Muscle layer of duodenum (tissue), 2 donors: ENCODE measurements around the gene FUT6.

Source experiments
- H3K27ac ChIP-seq: one replicate; pipeline ENCODE4 v1.7.0; 2013; ENCODE audit warnings: mild to moderate bottlenecking, low read length
- H3K27me3 ChIP-seq: one replicate; pipeline ENCODE4 v1.7.0; 2013; ENCODE audit warnings: low read depth, mild to moderate bottlenecking, control low read depth, low read length
- H3K36me3 ChIP-seq, 2 donors: one replicate each; pipeline ENCODE4 v1.7.0; 2013; ENCODE audit warnings: low read length in 2 of 2, control low read depth in 1 of 2, mild to moderate bottlenecking in 1 of 2; ENCODE audit not compliant: insufficient read depth in 2 of 2, control insufficient read depth in 1 of 2
- H3K4me1 ChIP-seq, 2 donors: one replicate each; pipeline ENCODE4 v1.7.0; 2013; ENCODE audit warnings: low read length in 2 of 2, mild to moderate bottlenecking in 2 of 2, control low read depth in 1 of 2, moderate library complexity in 1 of 2; ENCODE audit not compliant: insufficient read depth in 2 of 2, control insufficient read depth in 1 of 2
- H3K4me3 ChIP-seq, 2 donors: one replicate each; pipeline ENCODE4 v1.7.0; 2013; ENCODE audit warnings: low read length in 2 of 2, low read depth in 1 of 2, mild to moderate bottlenecking in 1 of 2
- H3K9me3 ChIP-seq, 2 donors: one replicate each; pipeline ENCODE4 v1.7.0; 2013; ENCODE audit warnings: low read length in 2 of 2, control low read depth in 1 of 2, mild to moderate bottlenecking in 1 of 2; ENCODE audit not compliant: control insufficient read depth in 1 of 2
- donor health status: healthy.

FUT6 gene

DNA sequence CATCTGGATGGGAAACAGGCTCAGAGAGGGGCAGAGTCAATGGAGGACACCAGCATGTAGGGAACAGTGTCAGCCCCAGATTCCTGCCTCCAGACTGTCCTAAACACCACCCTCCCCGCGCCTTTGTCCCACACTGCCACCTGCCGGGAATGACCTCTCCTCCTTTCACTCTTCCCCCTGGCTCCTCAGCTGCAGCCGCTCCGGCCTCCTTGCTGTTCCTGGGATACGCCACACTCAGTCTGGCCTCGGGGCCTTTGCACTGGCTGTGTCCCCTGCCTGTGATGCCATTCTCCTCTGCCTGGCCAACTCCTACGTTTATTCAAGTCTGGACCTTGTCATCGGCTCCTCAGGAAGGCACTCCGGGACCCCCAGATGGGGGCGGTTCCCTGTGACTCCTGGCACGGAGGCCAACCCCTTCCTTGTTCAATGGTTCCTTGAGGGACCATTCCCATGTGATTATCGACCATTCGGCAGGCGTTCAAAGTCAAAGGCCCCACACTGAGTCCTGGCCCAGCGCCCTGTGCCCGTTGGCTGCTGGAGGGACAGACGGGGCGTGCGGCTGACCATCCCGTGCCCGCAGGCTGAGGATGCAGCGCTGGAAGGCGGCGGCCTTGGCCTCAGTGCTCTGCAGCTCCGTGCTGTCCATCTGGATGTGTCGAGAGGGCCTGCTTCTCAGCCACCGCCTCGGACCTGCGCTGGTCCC, 15.8 kb downstream of the FUT6 start:
- H3K36me3 ChIP-seq: no peaks in the 10 kb centered on the region
- H3K27me3 ChIP-seq: no peaks in the 10 kb centered on the region
- H3K4me1 ChIP-seq: peaks cover 0 to 25% of the 10 kb centered on the region in 2 donors
- no peaks in the 10 kb centered on the region for H3K9me3 ChIP-seq
- no peak overlapping the region for H3K27ac ChIP-seq
- no peak overlapping the region for H3K4me3 ChIP-seq

DNA sequence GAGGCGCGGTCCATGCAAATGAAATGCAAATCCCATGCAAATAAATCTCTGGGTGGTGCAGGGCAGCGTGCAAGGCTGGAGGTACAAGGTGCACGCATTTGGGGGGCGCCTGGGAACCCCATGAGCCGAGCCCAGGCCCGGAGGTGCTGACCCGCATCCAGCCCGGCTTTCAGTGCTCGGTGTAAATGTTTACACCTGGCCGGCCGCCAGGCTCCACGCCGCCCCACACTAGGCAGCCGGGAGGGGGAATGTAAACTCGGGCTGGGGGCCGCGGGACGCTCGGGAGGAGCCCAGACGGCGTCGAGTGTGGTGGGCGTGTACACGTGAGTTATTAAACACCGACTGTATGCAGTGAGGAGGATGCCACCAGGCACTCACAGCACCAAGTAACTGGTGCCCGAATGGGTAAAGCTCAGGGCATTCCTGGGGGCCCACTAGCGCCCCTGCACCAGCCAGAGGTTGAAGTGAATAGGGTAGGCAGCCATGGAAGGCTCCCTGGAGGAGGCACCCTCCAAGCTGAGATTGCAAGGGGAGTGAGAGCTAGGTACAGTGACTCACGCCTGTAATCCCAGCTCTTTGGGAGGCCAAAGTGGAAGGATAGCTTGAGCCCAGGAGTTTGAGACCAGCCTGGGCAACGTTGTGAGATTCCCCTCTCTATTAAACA, 17.2 kb downstream of the FUT6 start:
- peaks cover 0 to 24% of the 10 kb centered on the region in 2 donors for H3K4me1 ChIP-seq
- H3K27ac ChIP-seq: no peak overlapping the region
- no peak overlapping the region for H3K4me3 ChIP-seq
- H3K27me3 ChIP-seq: no peaks in the 10 kb centered on the region
- no peaks in the 10 kb centered on the region for H3K9me3 ChIP-seq
- no peaks in the 10 kb centered on the region for H3K36me3 ChIP-seq

DNA sequence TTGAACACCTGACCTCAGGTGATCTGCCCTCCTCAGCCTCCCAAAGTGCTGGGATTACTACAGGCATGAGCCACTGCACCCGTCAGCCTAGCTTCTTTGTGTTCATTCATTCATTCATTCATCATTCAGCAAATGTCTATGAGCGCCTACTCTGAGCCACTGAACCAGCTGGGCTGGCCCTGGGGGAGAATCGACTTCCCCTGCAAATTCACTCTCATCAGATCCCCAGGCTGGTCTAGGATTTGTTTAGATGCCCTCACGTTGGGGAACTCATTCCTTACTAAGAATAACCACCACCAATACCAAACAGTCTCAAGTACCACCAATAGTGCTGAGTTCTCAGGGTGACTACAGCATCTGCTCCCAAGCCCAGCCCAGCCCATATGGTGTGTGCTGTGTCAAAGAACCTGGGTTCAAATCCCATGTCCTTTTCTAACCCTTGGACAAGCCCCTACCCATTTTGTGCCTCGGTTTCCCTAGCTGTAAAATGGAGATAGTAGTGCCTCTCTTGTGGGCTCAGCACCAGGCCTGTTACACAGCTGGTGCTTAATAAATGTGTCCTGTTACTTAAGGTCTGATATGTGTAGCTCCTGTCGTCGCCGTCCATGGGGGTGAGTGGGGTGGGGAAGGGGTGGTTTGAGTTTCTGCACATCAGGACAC, 17.9 kb downstream of the FUT6 start:
- no peaks in the 10 kb centered on the region for H3K27me3 ChIP-seq
- H3K36me3 ChIP-seq: no peaks in the 10 kb centered on the region
- H3K27ac ChIP-seq: no peak overlapping the region
- H3K9me3 ChIP-seq: no peaks in the 10 kb centered on the region
- H3K4me1 ChIP-seq: peaks cover 0 to 18% of the 10 kb centered on the region in 2 donors
- H3K4me3 ChIP-seq: no peak overlapping the region

DNA sequence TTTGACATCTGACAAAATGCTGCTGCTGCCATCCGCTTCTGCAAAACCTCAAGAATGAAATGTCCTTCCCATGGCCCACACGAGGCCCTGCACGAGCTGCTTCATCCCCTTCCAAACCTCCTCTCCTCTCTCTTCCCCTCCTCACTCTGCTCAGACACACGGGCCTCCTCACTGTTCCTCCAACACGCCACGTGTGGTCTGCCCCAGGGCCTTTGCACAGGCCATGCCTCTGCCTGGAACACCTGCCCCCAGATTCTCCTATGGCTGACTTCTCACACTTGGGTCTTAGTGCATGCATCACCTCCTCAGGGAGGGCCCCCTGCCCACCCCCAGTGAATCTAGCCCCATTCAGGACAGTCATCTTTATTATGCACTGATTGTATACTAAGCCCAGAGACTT, 18.7 kb downstream of the FUT6 start:
- no peaks in the 10 kb centered on the region for H3K27me3 ChIP-seq
- H3K36me3 ChIP-seq: no peaks in the 10 kb centered on the region
- no peaks in the 10 kb centered on the region for H3K9me3 ChIP-seq
- H3K4me1 ChIP-seq: peaks cover 0 to 12% of the 10 kb centered on the region in 2 donors
- H3K27ac ChIP-seq: no peak overlapping the region
- H3K4me3 ChIP-seq: no peak overlapping the region

DNA sequence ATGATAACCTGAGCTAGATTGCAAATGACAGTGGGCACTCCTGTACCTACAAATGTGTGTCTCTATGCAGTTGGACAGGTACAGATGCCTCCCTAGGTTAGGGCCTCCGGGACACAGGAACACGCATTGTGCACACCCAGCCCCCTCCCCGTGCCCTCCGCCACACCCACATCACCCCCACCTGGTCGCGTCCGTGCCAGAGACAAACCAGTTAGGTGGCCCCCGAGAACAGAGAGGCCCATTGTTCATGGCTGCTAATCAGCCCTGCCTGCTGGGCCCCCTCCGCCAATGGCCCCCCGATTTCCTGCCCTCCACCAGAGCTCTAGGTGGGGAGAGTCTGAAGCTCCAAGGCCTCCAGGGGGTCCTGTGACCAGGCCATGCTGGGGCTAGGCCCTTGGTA, 20.9 kb downstream of the FUT6 start:
- Histone ChIP-seq H3K36me3 (no peaks in the 10 kb centered on the region), H3K4me1 (peaks cover 0 to 12% of the 10 kb centered on the region in 2 donors), H3K27ac (no peak overlapping the region), H3K27me3 (no peaks in the 10 kb centered on the region), H3K4me3 (no peak overlapping the region), H3K9me3 (no peaks in the 10 kb centered on the region)

DNA sequence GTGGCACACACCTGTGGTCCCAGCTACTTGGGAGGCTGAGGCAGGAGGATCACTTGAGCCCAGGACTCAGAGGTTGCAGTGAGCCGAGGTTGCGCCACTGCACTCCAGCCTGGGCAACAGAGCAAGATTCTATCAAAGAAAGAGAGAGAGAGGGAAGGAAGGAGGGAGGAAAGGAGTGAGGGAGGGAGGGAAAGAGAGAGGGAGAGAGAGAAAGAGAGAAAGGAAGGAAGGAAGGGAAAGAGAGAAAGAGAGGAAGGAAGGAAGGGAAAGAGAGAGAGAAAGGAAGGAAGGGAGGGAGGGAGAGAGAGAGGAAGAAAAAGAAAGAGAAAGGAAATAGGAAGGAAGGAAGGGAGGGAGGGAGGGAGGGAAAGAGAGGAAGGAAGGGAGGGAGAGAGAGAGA, 22.3 kb downstream of the FUT6 start:
- Histone ChIP-seq H3K4me1 (peaks cover 0 to 8% of the 10 kb centered on the region in 2 donors), H3K36me3 (no peaks in the 10 kb centered on the region), H3K27ac (no peak overlapping the region), H3K27me3 (no peaks in the 10 kb centered on the region), H3K4me3 (no peak overlapping the region), H3K9me3 (no peaks in the 10 kb centered on the region)

DNA sequence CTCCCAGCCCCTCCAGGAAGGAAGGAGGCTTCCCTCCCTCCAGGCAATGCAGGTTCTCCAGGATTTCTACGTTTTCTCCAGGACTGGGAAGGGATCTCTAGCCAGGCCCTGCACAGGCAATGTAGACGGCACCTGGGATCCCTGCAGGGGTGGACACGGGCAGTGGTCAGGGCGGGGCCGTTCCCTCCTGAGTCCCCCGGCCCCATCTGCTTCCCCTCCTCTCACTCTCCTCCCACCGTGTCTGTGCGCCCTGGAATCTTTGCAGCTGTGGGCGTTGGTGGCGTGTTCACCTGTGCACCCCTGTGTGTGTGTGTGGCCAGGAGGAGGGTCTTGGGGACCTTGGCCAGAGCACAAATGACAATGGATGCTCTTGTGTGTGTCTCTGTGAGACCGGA, 24.7 kb downstream of the FUT6 start:
- H3K4me3 ChIP-seq: no peak overlapping the region
- H3K36me3 ChIP-seq: no peaks in the 10 kb centered on the region
- H3K9me3 ChIP-seq: no peaks in the 10 kb centered on the region
- no peaks in the 10 kb centered on the region for H3K4me1 ChIP-seq
- no peak overlapping the region for H3K27ac ChIP-seq
- no peaks in the 10 kb centered on the region for H3K27me3 ChIP-seq

DNA sequence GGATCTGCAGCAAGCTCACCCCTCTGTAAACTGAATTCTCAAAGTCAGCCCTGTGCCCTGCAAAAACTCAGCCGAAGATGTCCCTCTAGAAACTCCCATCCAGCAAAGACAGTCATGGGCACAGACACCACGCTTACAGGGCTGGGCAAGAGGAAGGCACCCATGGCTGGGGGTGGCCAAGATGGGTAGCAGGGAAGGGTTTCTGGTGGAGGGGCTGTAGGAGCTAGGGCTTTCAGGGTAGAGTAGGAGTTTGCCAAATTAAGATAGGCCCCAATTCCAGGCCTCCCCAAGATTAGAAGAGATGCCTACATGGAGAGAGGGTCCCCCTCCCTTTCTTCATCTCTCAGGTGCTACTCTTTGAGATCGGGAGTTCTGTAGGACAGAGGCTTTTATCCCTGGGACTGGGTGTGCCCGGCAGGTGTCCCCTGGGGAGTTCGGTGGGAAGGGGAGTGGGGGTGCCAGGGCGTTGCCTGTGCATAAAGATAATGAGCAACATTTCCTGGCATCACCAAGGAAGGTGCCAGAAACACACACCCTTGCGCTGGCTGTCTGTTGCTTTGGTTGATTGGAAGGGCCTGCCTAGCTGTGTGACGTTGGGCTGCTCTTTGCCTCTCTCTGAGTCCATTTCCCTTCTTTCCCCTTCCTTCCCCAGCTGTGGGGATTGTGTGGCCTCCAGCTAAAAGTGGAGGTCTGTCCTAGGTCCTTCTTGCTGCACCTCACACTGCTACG, 25.2 kb downstream of the FUT6 start:
- Histone ChIP-seq H3K27me3 (no peaks in the 10 kb centered on the region), H3K36me3 (no peaks in the 10 kb centered on the region), H3K4me1 (no peaks in the 10 kb centered on the region), H3K4me3 (no peak overlapping the region), H3K9me3 (no peaks in the 10 kb centered on the region), H3K27ac (no peak overlapping the region)

DNA sequence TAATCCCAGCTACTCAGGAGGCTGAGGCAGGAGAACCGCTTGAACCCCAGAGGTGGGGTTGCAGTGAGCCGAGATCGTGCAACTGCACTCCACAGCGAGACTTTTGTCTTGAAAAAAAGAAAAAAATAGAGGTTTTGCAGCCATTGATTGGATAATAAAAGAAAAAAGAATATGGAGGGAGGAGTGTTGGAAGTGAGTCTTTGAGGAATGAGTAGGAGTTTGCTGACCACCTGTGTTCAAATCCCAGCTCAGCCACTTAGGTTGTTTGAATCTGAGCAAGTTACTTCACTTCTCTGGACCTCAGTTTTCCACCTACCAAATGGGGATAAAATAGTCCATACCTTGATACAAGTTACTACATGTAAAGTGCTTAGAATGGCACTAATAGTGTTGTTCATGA, 28.4 kb downstream of the FUT6 start:
- no peaks in the 10 kb centered on the region for H3K36me3 ChIP-seq
- no peak overlapping the region for H3K27ac ChIP-seq
- H3K4me1 ChIP-seq: peaks cover 0 to 3% of the 10 kb centered on the region in 2 donors
- H3K9me3 ChIP-seq: no peaks in the 10 kb centered on the region
- H3K27me3 ChIP-seq: no peaks in the 10 kb centered on the region
- no peak overlapping the region for H3K4me3 ChIP-seq

DNA sequence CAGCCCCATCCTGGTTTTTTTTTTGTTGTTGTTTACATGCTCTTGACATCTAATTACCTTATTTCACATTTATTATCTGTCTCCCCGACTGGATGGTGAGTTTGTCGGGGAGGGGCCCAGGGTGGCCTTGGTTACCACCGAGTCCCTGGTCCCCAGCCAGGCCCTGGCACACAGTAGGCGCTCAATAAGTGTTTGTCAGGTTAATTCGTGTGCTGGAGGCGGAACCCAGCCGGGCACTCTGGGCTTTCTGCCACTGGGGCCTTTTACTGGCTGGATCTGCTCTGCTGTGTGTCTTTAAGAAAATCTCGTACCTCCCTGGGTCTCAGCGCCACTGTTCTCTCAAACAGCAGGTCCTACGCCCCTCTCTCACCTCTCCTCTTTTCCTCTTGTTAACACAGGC, 30.0 kb downstream of the FUT6 start:
- peaks cover 0 to 6% of the 10 kb centered on the region in 2 donors for H3K4me1 ChIP-seq
- no peak overlapping the region for H3K4me3 ChIP-seq
- H3K36me3 ChIP-seq: no peaks in the 10 kb centered on the region
- H3K27me3 ChIP-seq: no peaks in the 10 kb centered on the region
- no peak overlapping the region for H3K27ac ChIP-seq
- H3K9me3 ChIP-seq: no peaks in the 10 kb centered on the region

DNA sequence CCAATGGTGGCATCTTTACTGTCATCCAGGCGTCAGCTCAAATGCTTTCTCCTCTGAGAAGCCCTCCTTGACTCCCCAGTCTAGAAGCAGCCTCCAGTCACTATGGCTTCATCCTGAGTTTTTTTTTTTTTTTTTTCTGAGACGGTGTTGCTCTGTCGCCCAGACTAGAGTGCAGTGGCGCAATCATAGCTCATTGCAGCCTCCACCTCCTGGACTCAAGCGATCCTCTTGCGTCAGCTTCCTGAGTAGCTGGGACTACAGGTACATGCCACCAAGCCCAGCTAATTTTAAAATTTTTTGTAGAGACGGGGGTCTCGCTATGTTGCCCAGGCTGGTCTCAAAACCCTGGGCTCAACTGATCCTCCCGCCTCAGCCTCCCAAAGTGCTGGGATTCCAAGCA, 30.4 kb downstream of the FUT6 start:
- no peaks in the 10 kb centered on the region for H3K27me3 ChIP-seq

More for the DNA sequence above, 30.4 kb downstream of the FUT6 start:
- Histone ChIP-seq H3K4me3 (no peak overlapping the region), H3K9me3 (no peaks in the 10 kb centered on the region), H3K36me3 (no peaks in the 10 kb centered on the region), H3K27ac (no peak overlapping the region), H3K4me1 (peaks cover 0 to 6% of the 10 kb centered on the region in 2 donors)
